CD1c-positive myeloid dendritic cell (primary cell): Measurements from ENCODE around the gene RALGPS1.
"Not testable (repeated sequence)": the region's sequence is repeated elsewhere in the genome, so short reads cannot be mapped to it uniquely, and the experiment has no call there.

Source experiments
- DNase-seq: peaks from one replicate; pipeline ENCODE4 v3.0.0-alpha.2; 2016; ENCODE audit errors: extremely low spot score

The RALGPS1 gene

GRCh38 chr9:126989847-126990842 lies 75.6 kb downstream of the RALGPS1 start:
- DNase-seq = no peak

GRCh38 chr9:126991183-126991582 lies 76.6 kb downstream of the RALGPS1 start:
- DNase-seq = no peak

- no peak for DNase-seq
Measured at GRCh38 chr9:126992427-126992826, 77.8 kb downstream of the RALGPS1 start.

GRCh38 chr9:126999315-127000068 lies 84.9 kb downstream of the RALGPS1 start:
- no peak for DNase-seq

- peak; percentile 9 for DNase-seq
Measured at GRCh38 chr9:127004946-127005769, 90.6 kb downstream of the RALGPS1 start.

- no peak for DNase-seq
Measured at GRCh38 chr9:127005770-127006314, 91.3 kb downstream of the RALGPS1 start.

- no peak for DNase-seq
Measured at GRCh38 chr9:127007638-127008037, 93.1 kb downstream of the RALGPS1 start.

GRCh38 chr9:127008076-127008475 lies 93.5 kb downstream of the RALGPS1 start:
- no peak for DNase-seq

- DNase-seq = no peak
Measured at GRCh38 chr9:127011772-127012171, 97.2 kb downstream of the RALGPS1 start.

GRCh38 chr9:127012250-127012649 lies 97.7 kb downstream of the RALGPS1 start:
- no peak for DNase-seq

GRCh38 chr9:127013597-127013996 lies 99.0 kb downstream of the RALGPS1 start:
- no peak for DNase-seq

- no peak for DNase-seq
Measured at GRCh38 chr9:127014216-127014909, 99.8 kb downstream of the RALGPS1 start.

- DNase-seq = no peak
Measured at GRCh38 chr9:127014910-127015540, 100.4 kb downstream of the RALGPS1 start.

- DNase-seq = no peak
Measured at GRCh38 chr9:127015921-127016512, 101.4 kb downstream of the RALGPS1 start.

GRCh38 chr9:127017979-127018378 lies 103.4 kb downstream of the RALGPS1 start:
- not testable (repeated sequence) for DNase-seq

GRCh38 chr9:127018935-127019334 lies 104.4 kb downstream of the RALGPS1 start:
- no peak for DNase-seq

- DNase-seq = no peak
Measured at GRCh38 chr9:127020036-127020801, 105.6 kb downstream of the RALGPS1 start.

- DNase-seq = no peak
Measured at GRCh38 chr9:127020802-127021078, 106.2 kb downstream of the RALGPS1 start.

- DNase-seq = no peak
Measured at GRCh38 chr9:127021664-127022363, 107.2 kb downstream of the RALGPS1 start.
